IMR-90 (cell line): ENCODE measurements around the gene HEATR3. TPM values are rescaled to one million over a fixed set of nuclear protein-coding genes. Genes with fewer than 3 reads are reported as not detected.
A peak's percentile ranks its signal among the peaks of the same experiment; 100 is the strongest.

Source experiments
- ATAC-seq: fragments of 200-7000 bp; cut with Tn5 transposase; 2 replicates; pipeline ENCODE4 v1.9.1; 2020; ENCODE audit warnings: low read depth, mild to moderate bottlenecking, moderate library complexity
- BruUV-seq: library from RNA; stranded (reverse); fragments of 400-500 nt; replicated peaks from 2 replicates; lab custom pipeline; 2021; lab: Mats Ljungman, UMichigan
- CTCF ChIA-PET: fragments of 300-600 bp; formaldehyde crosslinking; extraction: SDS; loops from one replicate; lab custom pipeline; 2021; ENCODE audit warnings: antibody characterized with exemption; lab: Yijun Ruan, JAX
- POLR2A ChIA-PET: fragments of 300-600 bp; sonication (Branson Sonifier 250); formaldehyde crosslinking; loops from one replicate; lab custom pipeline; 2022; ENCODE audit warnings: antibody characterized with exemption; ENCODE audit not compliant: unreplicated experiment; lab: Charles Lee
- DNase-seq: peaks from one replicate; pipeline ENCODE4 v3.0.0; 2013
- H2AFZ ChIP-seq: replicated peaks from 2 replicates; pipeline ENCODE3; 2013; ENCODE audit warnings: low read length, mild to moderate bottlenecking; ENCODE audit not compliant: poor library complexity
- H2AK5ac ChIP-seq: 2 replicates; pipeline ENCODE4 v1.6.1; 2013; ENCODE audit warnings: low read depth, low read length, inconsistent platforms
- H2AK9ac ChIP-seq: replicated peaks from 2 replicates; pipeline ENCODE3; 2013; ENCODE audit warnings: mild to moderate bottlenecking, low read depth, low read length, moderate library complexity; ENCODE audit not compliant: poor library complexity
- H2BK120ac ChIP-seq: 2 replicates; pipeline ENCODE4 v1.6.1; 2013; ENCODE audit warnings: low read depth, low read length, inconsistent platforms
- H2BK15ac ChIP-seq: 3 replicates; pipeline ENCODE4 v1.6.1; 2013; ENCODE audit warnings: low read depth, low read length, inconsistent platforms
- H2BK20ac ChIP-seq: 2 replicates; pipeline ENCODE4 v1.6.1; 2013; ENCODE audit warnings: low read depth, mild to moderate bottlenecking, inconsistent platforms, low read length, moderate library complexity
- H2BK5ac ChIP-seq: 2 replicates; pipeline ENCODE4 v1.6.1; 2013; ENCODE audit warnings: mild to moderate bottlenecking, low read depth, low read length, inconsistent platforms; ENCODE audit not compliant: poor library complexity, severe bottlenecking
- H3K14ac ChIP-seq: replicated peaks from 2 replicates; pipeline ENCODE4 v1.6.1; 2013; ENCODE audit warnings: low read depth, low read length, inconsistent platforms
- H3K18ac ChIP-seq: 2 replicates; pipeline ENCODE4 v1.6.1; 2013; ENCODE audit warnings: low read depth, low read length, control low read depth
- H3K23ac ChIP-seq: 2 replicates; pipeline ENCODE4 v1.6.1; 2013; ENCODE audit warnings: low read depth, low read length, inconsistent platforms
- H3K27ac ChIP-seq: 2 replicates; pipeline ENCODE4 v1.5.1; 2013; ENCODE audit warnings: mild to moderate bottlenecking, control low read depth, low read length; ENCODE audit not compliant: insufficient read depth
- H3K27me3 ChIP-seq: 2 replicates; pipeline ENCODE4 v1.6.1; 2013; ENCODE audit warnings: low read length; ENCODE audit not compliant: control insufficient read depth, insufficient read depth
- H3K36me3 ChIP-seq: 2 replicates; pipeline ENCODE4 v1.6.1; 2013; ENCODE audit warnings: low read length, mixed read lengths; ENCODE audit not compliant: control insufficient read depth, insufficient read depth
- H3K4ac ChIP-seq: 2 replicates; pipeline ENCODE4 v1.6.1; 2013; ENCODE audit warnings: low read depth, low read length, inconsistent platforms
- H3K4me1 ChIP-seq: 2 replicates; pipeline ENCODE4 v1.6.1; 2013; ENCODE audit warnings: low read length, mixed read lengths; ENCODE audit not compliant: control insufficient read depth, insufficient read depth
- H3K4me2 ChIP-seq: 2 replicates; pipeline ENCODE4 v1.6.1; 2013; ENCODE audit warnings: low read depth, mild to moderate bottlenecking, control low read depth, low read length, moderate library complexity
- H3K4me3 ChIP-seq: 2 replicates; pipeline ENCODE4 v1.5.1; 2013; ENCODE audit warnings: low read depth, mild to moderate bottlenecking, control low read depth, low read length, moderate library complexity; ENCODE audit not compliant: insufficient read depth
- H3K56ac ChIP-seq: 2 replicates; pipeline ENCODE4 v1.6.1; 2013; ENCODE audit warnings: low read length, inconsistent platforms; ENCODE audit not compliant: insufficient read depth; ENCODE audit errors: extremely low read depth
- H3K79me1 ChIP-seq, 2 experiments: 2 replicates each; pipeline ENCODE4 v1.6.1; 2013; ENCODE audit warnings: low read length in 2 of 2, inconsistent platforms in 1 of 2, low read depth in 1 of 2
- H3K9ac ChIP-seq: 2 replicates; pipeline ENCODE4 v1.6.1; 2013; ENCODE audit warnings: low read depth, low read length, control low read depth
- H3K9me1 ChIP-seq: 2 replicates; pipeline ENCODE4 v1.6.1; 2013; ENCODE audit warnings: low read length, inconsistent platforms; ENCODE audit not compliant: insufficient read depth
- H3K9me3 ChIP-seq: 2 replicates; pipeline ENCODE4 v1.6.1; 2013; ENCODE audit warnings: low read length; ENCODE audit not compliant: control insufficient read depth, insufficient read depth
- H4K20me1 ChIP-seq: 2 replicates; pipeline ENCODE4 v1.6.1; 2013; ENCODE audit warnings: low read length, inconsistent platforms; ENCODE audit not compliant: insufficient read depth
- H4K5ac ChIP-seq: 2 replicates; pipeline ENCODE4 v1.6.1; 2013; ENCODE audit warnings: mild to moderate bottlenecking, low read depth, low read length, control low read depth
- H4K8ac ChIP-seq, 2 experiments: 2 replicates each; pipeline ENCODE4 v1.6.1; 2013; ENCODE audit warnings: low read depth in 2 of 2, low read length in 2 of 2, control low read depth in 1 of 2, inconsistent platforms in 1 of 2
- H4K91ac ChIP-seq: 2 replicates; pipeline ENCODE4 v1.6.1; 2013; ENCODE audit warnings: low read depth, low read length, inconsistent platforms; ENCODE audit not compliant: insufficient read depth
- BHLHE40 ChIP-seq: fragments of 150-350 bp; IDR thresholded peaks from 2 replicates; pipeline ENCODE4 v1.6.1; 2016; ENCODE audit warnings: mild to moderate bottlenecking, low read depth, low read length
- CEBPB ChIP-seq: IDR thresholded peaks from 2 replicates; pipeline ENCODE4 v1.6.1; 2012; ENCODE audit warnings: low read depth, low read length, improper control_type of control experiment
- CHD1 ChIP-seq: IDR thresholded peaks from 2 replicates; pipeline ENCODE4 v1.6.1; 2012; ENCODE audit warnings: low read depth, low read length, improper control_type of control experiment
- ELK1 ChIP-seq: fragments of 150-350 bp; IDR thresholded peaks from 2 replicates; pipeline ENCODE4 v1.6.1; 2016; ENCODE audit warnings: low read depth, mild to moderate bottlenecking, low read length, moderate library complexity, borderline replicate concordance
- FOS ChIP-seq: fragments of 150-350 bp; IDR thresholded peaks from 2 replicates; pipeline ENCODE4 v1.6.1; 2016; ENCODE audit warnings: low read depth, low read length
- MAFK ChIP-seq: IDR thresholded peaks from 2 replicates; pipeline ENCODE4 v1.6.1; 2012; ENCODE audit warnings: low read depth, low read length, improper control_type of control experiment
- MAZ ChIP-seq: IDR thresholded peaks from 2 replicates; pipeline ENCODE4 v1.6.1; 2012; ENCODE audit warnings: low read depth, mild to moderate bottlenecking, low read length, improper control_type of control experiment, moderate library complexity, borderline replicate concordance
- MXI1 ChIP-seq: IDR thresholded peaks from 2 replicates; pipeline ENCODE4 v1.6.1; 2012; ENCODE audit warnings: low read depth, mild to moderate bottlenecking, low read length, moderate library complexity, borderline replicate concordance
- NFE2L2 ChIP-seq: fragments of 150-350 bp; IDR thresholded peaks from 2 replicates; pipeline ENCODE4 v1.6.1; 2016; ENCODE audit warnings: low read depth, mild to moderate bottlenecking, low read length
- RFX5 ChIP-seq: IDR thresholded peaks from 2 replicates; pipeline ENCODE4 v1.8.0; 2012; ENCODE audit warnings: low read depth, mild to moderate bottlenecking, low read length, moderate library complexity
- USF2 ChIP-seq: fragments of 150-350 bp; IDR thresholded peaks from 2 replicates; pipeline ENCODE4 v1.6.1; 2017; ENCODE audit warnings: mild to moderate bottlenecking, antibody characterized with exemption, low read length, low read depth
- WGBS, 2 experiments: methylation state at CpG; one replicate each; pipeline versions ENCODE4 v1.1.5 to v1.1.7; 2013; ENCODE audit warnings: missing lambda C conversion rate in 2 of 2; ENCODE audit not compliant: insufficient read length in 1 of 2; ENCODE audit errors: extremely low coverage in 2 of 2; 5-methylcytosine and 5-hydroxymethylcytosine counted together
- dilution Hi-C: fragments of 300-500 bp; cut with HindIII; formaldehyde crosslinking; loops from one replicate; pipeline ENCODE4 v1.14.3; 2018; ENCODE audit warnings: low sequenced_read_pairs; ENCODE audit not compliant: unreplicated experiment
- in situ Hi-C: fragments of 300-500 bp; cut with MboI; formaldehyde crosslinking; loops from 3 replicates; pipeline ENCODE4 v1.14.3; 2019; ENCODE audit warnings: low sequenced_read_pairs, inconsistent platforms, mixed read lengths
- intact Hi-C: fragments of 100-400 bp; cut with micrococcal nuclease; formaldehyde crosslinking; loops from 2 replicates; pipeline ENCODE4 v1.10.0; 2022
- polyA plus RNA-seq, 3 experiments: library from polyadenylated mRNA; depleted of rRNA; stranded (reverse); fragments of >200 nt; gene quantifications; 2 replicates each; pipeline ENCODE4 v1.2.3, GENCODE V29; 2012; ENCODE audit warnings: low replicate concordance in 1 of 3
- total RNA-seq: library from RNA; depleted of rRNA; stranded (reverse); fragments of >200 nt; gene quantifications from 2 replicates; pipeline ENCODE4 v1.2.3, GENCODE V29; 2012

Gene HEATR3
- total and polyA plus RNA-seq, 2 of the 4 experiments (the other 2 are of a cell fraction) = 9.4 to 21.1 TPM

GRCh38 chr16:50066482-50067289 lies 916 bp downstream of the HEATR3 start:
- H2AK5ac ChIP-seq = peak overlapping the region; percentile 13; the same call in 1 of the 2 replicates
- H2BK20ac ChIP-seq = no peak overlapping the region
- H3K4ac ChIP-seq = peak overlapping the region; percentile 71
- no peaks in the 10 kb centered on the region for H3K27me3 ChIP-seq
- H3K18ac ChIP-seq = no peak overlapping the region
- H2BK15ac ChIP-seq = no peak overlapping the region
- H3K4me3 ChIP-seq = peak overlapping the region; percentile 89
- no peak overlapping the region for H4K5ac ChIP-seq
- dilution Hi-C loops = no loop called here
- peak overlapping the region; percentile 45 for H2BK5ac ChIP-seq
- H3K9ac ChIP-seq = peak overlapping the region; percentile 79
- TF ChIP-seq RFX5 (no peak), MXI1 (no peak), MAFK (no peak), NFE2L2 (no peak), BHLHE40 (no peak), CHD1 (no peak), FOS (no peak), MAZ (no peak), USF2 (no peak), CEBPB (no peak), ELK1 (no peak)
- H3K9me1 ChIP-seq = peaks cover 3% of the 10 kb centered on the region
- peak overlapping the region; percentile 92 for H2AK9ac ChIP-seq
- no peaks in the 10 kb centered on the region for H3K9me3 ChIP-seq
- CTCF ChIA-PET = interaction anchor here (0.6 to 3.6 kb wide), 8 partner anchors 15 to 147 kb away, joined by 3 to 25 read pairs (median 4); partner anchors contain the start of gene CNEP1R1
- peak overlapping the region; percentile 98 for H2AFZ ChIP-seq
- H3K36me3 ChIP-seq = peaks cover 7% of the 10 kb centered on the region
- H4K91ac ChIP-seq = peak overlapping the region; percentile 17
- DNase-seq (no peak), ATAC-seq (no peak)
- WGBS, 2 experiments = 10 to 100% methylated on average over 1 to 25 of the region's 34 CpGs
- H3K27ac ChIP-seq = peak overlapping the region; percentile 46
- no TSS peak for BruUV-seq
- intact Hi-C loops = loop anchor here (1.0 to 5.0 kb wide), 5 partner anchors 86 to 599 kb away; partner anchors contain the start of gene TENT4B
- H2BK120ac ChIP-seq = peak overlapping the region; percentile 33; the same call in 1 of the 2 replicates
- H3K4me2 ChIP-seq = peak overlapping the region; percentile 95
- H3K4me1 ChIP-seq = peaks cover 11% of the 10 kb centered on the region
- H4K20me1 ChIP-seq = peaks cover 30% of the 10 kb centered on the region
- peak overlapping the region; percentile 38 for H3K14ac ChIP-seq
- in situ Hi-C loops = loop anchor here (5.0 kb wide), 1 partner anchor 141 kb away; no protein-coding TSS in a partner anchor
- H3K56ac ChIP-seq = peak overlapping the region; percentile 9; the same call in 1 of the 2 replicates
- H3K79me1 ChIP-seq = peaks cover 33 to 36% of the 10 kb centered on the region in 2 experiments
- POLR2A ChIA-PET = interaction anchor here (0.6 kb wide), 1 partner anchor 1906 kb away, joined by 4 read pairs; no protein-coding TSS in a partner anchor
- H3K23ac ChIP-seq = peak overlapping the region; percentile 96
- H4K8ac ChIP-seq = peak overlapping the region in 1 of 2 experiments; percentile 53; a peak in 2 of 4 replicates
